GOT3 (cell line): ENCODE measurements around the gene ADGRL3.
"Not testable (repeated sequence)": the region's sequence is repeated elsewhere in the genome, so short reads cannot be mapped to it uniquely, and the experiment has no call there.

ENCODE experiments used
- DNase-seq: peaks from one replicate; lab custom pipeline; 2025; ENCODE audit warnings: mixed read lengths; lab: John Stamatoyannopoulos, UW

The ADGRL3 gene

DNA sequence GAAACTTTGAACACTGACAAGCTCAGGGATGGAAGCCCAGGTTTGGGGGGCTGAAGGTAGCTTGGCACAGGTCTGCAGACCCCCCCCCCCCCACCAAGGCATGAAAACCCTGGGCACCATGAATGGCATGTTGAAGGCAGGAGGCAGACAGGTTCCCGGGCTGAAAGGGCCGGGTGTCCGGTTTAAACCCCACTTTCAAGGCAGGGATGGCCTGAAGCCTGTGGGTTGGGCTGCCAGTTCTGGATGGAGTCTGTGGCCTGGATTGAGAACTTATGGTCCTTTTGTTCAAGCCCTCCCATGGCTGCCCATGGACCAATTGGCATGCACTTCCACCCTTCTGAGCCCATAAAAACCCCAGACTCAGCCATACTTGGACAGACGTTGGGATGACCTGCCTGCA lies 616.9 kb downstream of the ADGRL3 start:
- DNase-seq = no peak

DNA sequence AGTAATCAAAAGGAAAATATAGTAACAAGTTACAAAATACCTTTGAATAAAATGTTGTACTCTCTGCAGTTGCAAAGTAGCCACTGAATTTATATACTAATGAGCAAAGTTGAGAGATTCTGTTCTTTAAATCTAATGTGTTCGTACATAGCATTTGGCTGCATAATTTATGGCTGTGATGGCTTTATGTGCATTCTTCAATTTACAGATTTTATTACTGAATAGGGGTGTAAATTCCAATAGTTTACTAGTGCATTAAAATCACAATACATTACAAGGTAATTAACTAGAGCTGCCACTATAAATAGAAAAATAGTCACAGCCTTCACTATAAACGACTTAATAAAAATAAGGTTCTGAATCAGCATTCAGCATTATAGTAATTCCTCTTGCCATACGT lies 620.0 kb downstream of the ADGRL3 start:
- DNase-seq = no peak

DNA sequence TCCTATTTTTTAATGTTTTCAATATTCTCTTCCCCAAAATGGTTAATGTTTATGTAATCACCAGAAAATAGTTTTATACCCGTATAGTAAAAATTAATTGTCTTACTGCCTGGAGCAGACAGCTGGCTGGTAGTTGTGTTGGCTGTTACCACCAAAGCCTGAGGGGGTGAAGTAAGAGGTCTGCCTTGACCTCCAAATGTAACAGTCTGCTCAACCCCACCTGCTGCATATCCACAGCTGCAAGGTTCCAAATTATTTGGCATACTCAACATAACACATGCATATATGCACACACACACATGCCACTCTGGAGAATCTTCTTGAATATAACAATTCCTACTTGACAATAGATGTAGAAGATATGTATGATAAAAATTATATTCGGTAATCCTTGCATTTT lies 624.3 kb downstream of the ADGRL3 start:
- no peak for DNase-seq

DNA sequence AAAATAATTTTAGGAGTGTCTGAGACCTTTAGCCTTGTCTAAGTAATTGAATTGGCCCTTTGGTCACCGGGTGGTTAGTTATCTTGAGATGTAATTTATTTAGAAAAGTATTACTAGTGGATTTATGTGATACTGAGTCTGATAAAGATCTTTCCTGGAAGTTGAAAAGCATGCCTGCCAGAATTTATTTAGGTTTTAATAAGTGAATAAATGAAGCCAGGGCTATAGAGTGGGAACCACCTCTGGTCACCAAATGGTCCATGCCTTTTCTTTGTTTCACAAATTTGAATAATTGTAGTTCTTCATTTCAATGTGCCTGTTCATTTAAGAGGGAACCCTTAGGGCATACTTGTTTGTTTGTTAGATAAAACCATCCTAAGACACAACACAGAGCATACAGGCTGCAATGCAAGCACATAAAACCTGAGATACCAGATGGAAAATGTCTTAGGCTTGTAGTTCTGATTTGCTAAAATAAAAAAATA lies 627.8 kb downstream of the ADGRL3 start:
- no peak for DNase-seq

- DNase-seq = no peak
Measured at GRCh38 chr4:61828960-61829359, 628.8 kb downstream of the ADGRL3 start.

GRCh38 chr4:61831987-61832386 lies 631.9 kb downstream of the ADGRL3 start:
- no peak for DNase-seq

DNA sequence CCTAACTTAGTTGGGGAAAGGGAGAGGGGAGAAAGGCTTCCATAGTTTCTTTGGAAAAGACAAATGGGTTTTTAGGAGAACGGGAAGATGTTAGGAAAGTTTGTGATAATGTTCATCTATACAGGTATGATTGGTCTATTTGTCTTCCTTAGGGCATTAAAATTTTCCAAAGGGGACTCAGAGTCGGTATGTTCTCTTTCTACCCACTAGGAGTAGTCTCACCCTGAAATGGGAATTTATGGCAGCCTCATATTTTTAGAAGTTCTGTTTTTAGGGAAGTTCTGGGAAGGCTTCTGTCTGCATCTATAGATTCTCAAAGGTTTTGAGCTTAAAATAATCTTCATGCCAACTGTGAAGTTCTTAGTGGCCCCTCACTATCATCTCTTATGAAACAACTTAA lies 637.3 kb downstream of the ADGRL3 start:
- no peak for DNase-seq

- no peak for DNase-seq
Measured at GRCh38 chr4:61838072-61838471, 637.9 kb downstream of the ADGRL3 start.

DNA sequence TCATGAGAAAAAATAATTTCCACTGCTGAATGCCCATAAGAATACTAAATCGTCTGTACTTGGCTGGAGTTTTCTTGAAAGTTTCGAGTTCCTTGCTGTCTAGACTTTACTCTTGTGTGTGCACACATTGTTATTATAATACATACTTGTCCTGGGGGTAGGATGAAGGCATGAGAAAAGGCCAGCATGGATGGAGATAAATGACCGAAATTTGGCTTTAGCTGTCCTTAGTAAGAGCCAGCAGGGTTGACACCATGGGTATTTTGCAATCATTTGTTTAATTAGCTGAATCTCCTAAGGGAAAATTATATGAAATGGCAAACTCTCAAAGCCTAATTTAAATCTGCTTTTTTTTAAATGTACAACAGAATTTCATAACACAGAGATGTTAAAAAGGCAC lies 641.6 kb downstream of the ADGRL3 start:
- DNase-seq = no peak

DNA sequence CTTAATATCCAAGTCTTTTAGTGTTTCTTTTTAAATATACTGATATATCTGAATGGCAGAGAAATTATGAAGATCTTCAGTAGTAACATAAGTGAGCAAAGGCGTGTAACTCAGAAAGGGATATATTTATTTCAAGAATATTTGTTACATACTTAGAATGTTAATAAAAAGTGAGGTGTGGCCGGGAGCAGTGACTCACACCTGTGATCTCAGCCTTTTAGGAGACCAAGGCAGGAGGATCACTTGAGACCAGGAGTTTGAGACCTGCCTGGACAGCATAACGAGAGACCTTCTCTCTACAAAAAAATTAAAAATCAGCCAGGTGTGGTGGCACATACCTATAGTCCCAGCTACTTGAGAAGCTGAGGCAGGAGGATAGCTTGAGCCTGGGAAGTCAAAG lies 651.0 kb downstream of the ADGRL3 start:
- no peak for DNase-seq

GRCh38 chr4:61852105-61852504 lies 652.0 kb downstream of the ADGRL3 start:
- not testable (repeated sequence) for DNase-seq

- no peak for DNase-seq
Measured at GRCh38 chr4:61853041-61853440, 652.9 kb downstream of the ADGRL3 start.

DNA sequence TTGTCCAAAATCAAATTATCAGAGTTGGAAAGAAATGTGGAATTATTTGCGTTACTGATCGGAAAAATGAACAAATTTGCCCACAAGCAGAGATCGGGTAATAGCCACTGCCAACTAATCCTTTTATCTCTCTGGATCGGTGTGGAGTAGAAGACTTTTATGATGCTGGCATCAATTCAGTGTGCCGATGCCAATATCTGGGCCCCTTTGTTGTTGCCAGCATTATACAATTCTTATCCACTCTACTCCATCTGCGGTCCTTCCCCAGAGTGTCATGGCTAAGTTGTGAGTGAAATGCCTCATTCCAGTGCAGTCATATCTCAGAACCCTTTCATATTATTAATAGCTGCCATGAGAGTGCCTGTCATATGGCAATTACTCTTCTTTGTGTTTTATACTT lies 660.2 kb downstream of the ADGRL3 start:
- DNase-seq = no peak

- no peak for DNase-seq
Measured at GRCh38 chr4:61864286-61864685, 664.2 kb downstream of the ADGRL3 start.

- no peak for DNase-seq
Measured at GRCh38 chr4:61866378-61867030, 666.4 kb downstream of the ADGRL3 start.

GRCh38 chr4:61872983-61873382 lies 672.9 kb downstream of the ADGRL3 start:
- no peak for DNase-seq

DNA sequence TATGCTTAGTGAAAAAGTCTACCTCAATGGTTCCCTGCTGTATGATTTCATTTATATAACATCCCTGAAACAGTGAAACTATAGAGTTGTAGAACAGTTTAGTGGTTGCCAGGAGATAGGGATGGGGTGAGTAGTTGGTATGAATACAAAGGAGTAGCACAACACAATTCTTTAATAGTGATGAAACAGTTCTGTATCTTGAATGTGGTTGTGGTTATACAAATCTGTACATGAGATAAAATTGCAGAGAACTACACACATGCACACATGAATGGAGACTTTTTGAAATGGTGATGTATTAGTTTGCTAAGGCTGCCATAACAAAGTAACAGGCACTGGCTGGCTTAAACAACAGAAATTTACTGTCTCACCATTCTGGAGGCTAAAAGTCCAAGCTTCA lies 677.1 kb downstream of the ADGRL3 start:
- DNase-seq = no peak

GRCh38 chr4:61877893-61878292 lies 677.8 kb downstream of the ADGRL3 start:
- no peak for DNase-seq

DNA sequence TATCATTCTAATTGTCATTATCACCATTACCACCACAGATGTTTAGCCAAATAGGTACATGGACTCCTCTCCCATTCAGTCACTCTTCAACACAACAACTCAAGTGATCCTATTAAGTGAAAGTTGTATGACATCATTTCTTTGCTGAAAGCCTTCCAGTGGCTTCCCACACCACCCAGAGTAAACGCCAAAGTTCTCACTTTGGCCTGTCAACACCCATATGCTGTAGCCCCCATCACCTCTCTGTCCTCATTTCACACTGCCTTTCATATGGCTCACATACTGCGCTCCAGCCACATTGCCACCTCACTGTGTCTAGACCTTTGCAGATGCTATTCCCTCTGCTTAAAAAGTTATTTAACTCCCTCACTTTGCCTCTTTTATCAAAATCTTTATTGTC lies 682.3 kb downstream of the ADGRL3 start:
- DNase-seq = no peak

DNA sequence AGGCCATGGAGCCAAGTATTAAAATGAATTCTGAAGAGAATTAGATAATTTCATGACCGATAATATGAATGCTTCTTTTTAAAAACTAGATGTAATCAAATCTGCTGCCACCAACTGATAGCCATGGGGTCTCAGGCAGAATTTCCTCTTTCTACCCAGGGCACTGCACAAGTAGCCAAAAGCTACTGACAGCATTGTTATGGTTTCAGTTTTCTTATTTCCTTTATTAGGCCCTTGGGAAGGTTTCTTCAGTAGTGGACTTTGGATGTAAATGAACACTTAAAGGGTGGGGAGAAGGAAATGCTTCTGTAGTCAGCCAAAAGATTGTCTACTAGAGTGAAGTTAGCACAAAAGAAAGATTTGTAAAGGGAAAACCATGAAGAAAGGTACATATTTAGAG lies 686.0 kb downstream of the ADGRL3 start:
- no peak for DNase-seq

DNA sequence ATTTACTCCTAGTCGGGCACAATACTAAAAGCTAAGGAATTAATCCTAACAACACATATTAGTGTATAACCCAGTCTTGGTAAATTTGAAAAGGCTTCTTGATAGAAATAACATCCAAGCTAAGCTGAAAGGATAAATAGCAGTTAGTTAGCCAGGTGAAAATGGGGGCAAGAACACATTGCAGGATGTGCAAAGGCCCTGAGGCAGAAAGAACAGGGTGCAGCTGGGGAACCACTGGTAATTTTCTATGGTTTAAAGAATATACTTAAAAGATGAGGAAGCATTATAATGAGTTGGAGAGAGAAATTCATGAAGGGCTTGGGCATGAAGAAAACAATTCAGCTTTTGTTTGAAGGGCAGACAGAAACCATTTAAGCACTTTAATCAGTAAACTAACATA lies 689.0 kb downstream of the ADGRL3 start:
- DNase-seq = no peak

GRCh38 chr4:61890321-61890720 lies 690.2 kb downstream of the ADGRL3 start:
- no peak for DNase-seq

GRCh38 chr4:61891953-61892352 lies 691.8 kb downstream of the ADGRL3 start:
- DNase-seq = no peak

DNA sequence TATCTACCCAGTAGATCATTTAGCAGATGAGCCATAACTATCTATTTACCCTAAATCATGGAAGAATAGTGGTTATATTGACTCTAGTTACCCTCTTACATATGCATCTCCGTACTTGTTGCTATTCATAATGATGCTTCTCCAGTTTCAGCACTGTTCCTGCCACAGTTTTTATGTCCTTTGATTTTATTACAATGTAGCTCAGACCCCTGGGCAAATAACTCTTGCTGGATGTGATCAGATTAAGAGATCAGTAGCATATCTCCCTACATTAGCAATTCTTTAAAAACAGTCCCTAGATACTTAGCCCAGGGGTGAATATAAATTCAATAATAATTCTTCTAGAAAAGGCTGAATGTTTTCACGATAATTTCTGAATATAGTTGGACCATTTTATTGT lies 696.5 kb downstream of the ADGRL3 start:
- no peak for DNase-seq
